HG02588 (cell line): ENCODE measurements around the gene CTDNEP1.

Experiments
- ATAC-seq: cut with Tn5 transposase; IDR thresholded peaks from one replicate; pipeline ENCODE4 v1.9.1; 2021; ENCODE audit warnings: mild to moderate bottlenecking, moderate library complexity; ENCODE audit not compliant: unreplicated experiment

The CTDNEP1 gene

GRCh38 chr17:7216242-7217112, 35.1 kb downstream of the CTDNEP1 start:
- ATAC-seq = no peak

GRCh38 chr17:7215652-7216180, 35.8 kb downstream of the CTDNEP1 start:
- no peak for ATAC-seq

GRCh38 chr17:7215136-7215638, 36.3 kb downstream of the CTDNEP1 start:
- ATAC-seq = no peak

- ATAC-seq = peak; percentile 73
These were observed 37.0 kb downstream of the CTDNEP1 start for GRCh38 chr17:7214300-7215135.

- no peak for ATAC-seq
These were observed 37.6 kb downstream of the CTDNEP1 start for GRCh38 chr17:7213895-7214299.

GRCh38 chr17:7211491-7212273, 39.9 kb downstream of the CTDNEP1 start:
- no peak for ATAC-seq

GRCh38 chr17:7208754-7209460, 42.6 kb downstream of the CTDNEP1 start:
- no peak for ATAC-seq

- ATAC-seq = no peak
These were observed 43.4 kb downstream of the CTDNEP1 start for GRCh38 chr17:7208027-7208571.

- no peak for ATAC-seq
These were observed 44.2 kb downstream of the CTDNEP1 start for GRCh38 chr17:7207120-7208001.

GRCh38 chr17:7205561-7205960, 46.0 kb downstream of the CTDNEP1 start:
- no peak for ATAC-seq

GRCh38 chr17:7204828-7205461, 46.6 kb downstream of the CTDNEP1 start:
- peak; percentile 77 for ATAC-seq

- ATAC-seq = no peak
These were observed 47.2 kb downstream of the CTDNEP1 start for GRCh38 chr17:7204336-7204735.

- ATAC-seq = no peak
These were observed 48.1 kb downstream of the CTDNEP1 start for GRCh38 chr17:7203391-7203790.

GRCh38 chr17:7196651-7197401, 54.7 kb downstream of the CTDNEP1 start:
- no peak for ATAC-seq

- ATAC-seq = no peak
These were observed 55.6 kb downstream of the CTDNEP1 start for GRCh38 chr17:7195971-7196370.
